GM21619 (cell line): ENCODE measurements around the gene LAPTM5.

Experiments
- ATAC-seq: cut with Tn5 transposase; IDR thresholded peaks from one replicate; pipeline ENCODE4 v1.9.1; 2021; ENCODE audit not compliant: unreplicated experiment

Gene LAPTM5

DNA sequence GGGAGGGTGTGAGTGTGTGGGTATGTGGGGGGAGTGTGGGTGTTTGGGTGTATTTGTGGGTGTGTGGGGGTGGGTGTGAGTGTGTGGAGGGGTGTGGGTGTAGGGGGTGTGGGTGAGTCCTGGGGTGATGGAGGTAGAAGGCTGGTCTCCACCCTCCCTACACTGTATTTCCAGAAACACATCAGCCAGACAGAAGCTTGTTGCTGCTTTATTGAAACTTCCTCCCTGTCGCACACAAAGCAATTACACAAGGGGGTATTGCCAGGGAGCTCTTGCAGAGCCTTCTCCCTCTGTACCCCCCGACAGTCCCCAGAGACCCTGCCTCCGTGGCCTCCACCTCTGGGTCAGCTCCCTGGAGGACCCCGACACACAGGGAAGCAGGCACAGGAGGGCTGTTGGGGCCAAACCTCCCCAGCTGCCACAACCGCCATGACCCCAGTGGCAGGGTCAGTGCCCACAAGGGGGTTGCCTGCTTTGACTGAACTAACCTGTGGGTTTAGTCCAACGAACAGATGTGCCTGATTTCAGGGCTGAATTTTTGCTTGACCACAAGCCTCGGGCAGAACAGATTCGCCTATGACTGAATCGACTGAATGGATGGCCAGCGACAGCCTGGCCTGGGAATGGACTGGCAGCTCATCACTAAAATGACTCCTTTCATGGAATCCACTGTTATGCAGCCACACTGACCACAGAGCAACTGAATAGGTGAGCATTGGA lies 25.1 kb downstream of the LAPTM5 start:
- no peak for ATAC-seq

GRCh38 chr1:30731806-30732276 lies 25.7 kb downstream of the LAPTM5 start:
- no peak for ATAC-seq

- ATAC-seq = no peak
Measured at GRCh38 chr1:30731109-30731805, 26.3 kb downstream of the LAPTM5 start.

DNA sequence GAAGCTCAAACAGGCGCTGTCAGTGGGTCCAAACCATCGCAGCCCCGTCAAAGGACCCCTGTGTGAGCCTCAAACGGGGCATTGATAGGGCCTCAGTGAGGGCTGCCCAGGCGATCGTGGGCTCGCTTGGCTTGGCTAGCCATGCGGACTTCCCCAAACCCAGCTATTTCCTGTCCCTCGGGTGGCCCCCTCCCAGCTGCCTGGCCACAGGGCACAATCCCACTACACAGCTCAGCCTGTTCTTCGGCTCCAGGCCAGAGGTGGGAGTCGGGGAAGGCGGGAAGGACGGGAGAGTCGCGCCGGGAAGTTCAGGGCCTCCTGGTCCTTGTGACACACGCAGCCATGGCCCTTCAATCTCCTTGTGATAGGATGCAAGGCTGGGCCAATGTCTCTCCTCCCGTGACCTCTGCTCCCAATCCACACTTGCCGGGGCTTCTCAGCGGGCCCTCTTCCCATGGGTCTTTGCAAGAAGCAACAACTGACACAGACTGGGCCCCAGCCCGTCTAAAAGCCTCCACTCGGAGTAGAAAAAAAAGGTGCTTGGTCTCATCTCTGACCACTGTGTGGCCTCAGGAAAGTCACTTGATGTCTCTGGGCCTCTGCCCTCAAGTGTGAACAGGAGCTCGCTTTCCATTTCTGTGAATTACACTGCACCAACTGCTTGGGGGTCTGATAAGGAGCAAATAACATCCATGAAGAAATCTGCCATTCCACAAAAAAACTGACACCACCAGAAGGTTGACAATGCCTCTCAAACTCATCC lies 27.0 kb downstream of the LAPTM5 start:
- no peak for ATAC-seq

- no peak for ATAC-seq
Measured at GRCh38 chr1:30729901-30730300, 27.7 kb downstream of the LAPTM5 start.

DNA sequence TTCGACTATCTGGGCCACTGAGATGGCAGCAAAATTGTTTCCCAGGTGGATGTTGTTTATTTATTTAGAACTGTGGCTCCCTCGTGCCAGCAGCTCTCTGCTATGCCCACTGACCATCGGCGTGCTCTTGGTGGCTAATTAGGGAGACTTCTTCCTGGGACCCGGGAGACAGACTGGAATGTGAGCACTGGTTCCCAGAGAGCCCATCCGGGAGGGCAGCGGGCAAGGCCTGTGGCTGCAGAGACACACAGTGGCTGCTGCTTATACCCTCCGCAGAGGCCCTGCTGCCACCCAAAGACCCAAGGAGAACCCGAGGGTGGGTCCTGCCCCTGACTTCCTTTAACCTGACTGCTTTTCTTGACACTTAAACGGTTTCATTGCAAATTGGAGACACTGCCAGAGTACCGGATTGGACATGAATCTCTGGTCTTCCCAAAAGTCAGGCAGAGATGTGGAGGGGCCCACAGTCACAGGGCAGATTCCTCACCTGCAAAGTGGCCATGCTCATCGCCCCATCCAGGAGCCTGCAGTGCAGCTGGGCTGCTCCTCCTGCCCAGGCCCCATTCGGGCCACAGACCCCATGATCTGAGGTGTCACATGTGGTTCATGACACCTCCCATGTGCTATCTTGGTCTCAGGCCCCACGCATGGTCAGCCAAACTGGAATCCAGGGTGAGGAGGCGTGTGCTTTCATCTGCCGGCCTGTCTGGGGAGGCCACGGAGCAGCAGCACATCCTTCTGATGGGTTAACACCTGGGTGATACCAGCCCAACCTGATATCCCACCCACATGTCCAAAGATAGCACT lies 28.5 kb downstream of the LAPTM5 start:
- no peak for ATAC-seq

DNA sequence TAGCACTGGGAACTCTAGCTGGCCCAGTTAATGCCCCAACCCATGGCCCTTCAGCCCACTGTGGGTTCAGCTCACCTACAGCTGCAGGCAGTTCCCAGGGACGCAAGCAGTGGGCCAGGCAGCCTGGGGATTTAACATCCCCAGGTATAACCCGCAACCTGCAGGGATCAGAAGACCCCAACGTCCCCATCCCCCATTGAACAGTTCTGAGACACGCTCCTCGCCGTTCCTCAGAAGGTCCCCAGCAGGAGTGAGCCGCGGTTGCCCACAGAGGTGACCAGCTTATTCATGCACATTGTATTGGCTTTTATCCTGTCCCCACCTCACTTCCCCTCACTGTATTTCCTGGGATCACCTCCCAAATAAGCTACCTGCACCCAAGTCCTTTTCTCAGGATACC lies 29.2 kb downstream of the LAPTM5 start:
- ATAC-seq = no peak

DNA sequence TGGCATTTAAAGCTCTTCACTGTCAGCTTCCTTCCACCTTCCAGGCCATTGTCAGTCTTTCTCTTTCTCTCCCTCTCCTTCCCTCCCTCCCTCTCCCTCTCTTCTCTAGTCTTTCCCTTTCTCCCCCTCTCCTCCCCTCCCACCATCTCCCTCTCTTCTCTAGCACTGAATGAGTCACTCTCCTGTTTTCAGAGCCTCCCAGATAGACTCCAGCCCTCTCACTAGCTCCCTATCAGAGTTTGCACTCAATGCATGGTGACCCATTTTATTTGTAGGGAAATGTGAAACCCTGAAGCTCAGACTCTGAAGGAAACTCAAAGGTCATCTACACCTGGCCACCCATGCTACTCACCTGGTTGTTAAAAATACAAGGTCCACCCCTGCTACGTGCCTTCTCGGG lies 29.8 kb downstream of the LAPTM5 start:
- no peak for ATAC-seq

GRCh38 chr1:30726773-30727684 lies 30.5 kb downstream of the LAPTM5 start:
- ATAC-seq = no peak

DNA sequence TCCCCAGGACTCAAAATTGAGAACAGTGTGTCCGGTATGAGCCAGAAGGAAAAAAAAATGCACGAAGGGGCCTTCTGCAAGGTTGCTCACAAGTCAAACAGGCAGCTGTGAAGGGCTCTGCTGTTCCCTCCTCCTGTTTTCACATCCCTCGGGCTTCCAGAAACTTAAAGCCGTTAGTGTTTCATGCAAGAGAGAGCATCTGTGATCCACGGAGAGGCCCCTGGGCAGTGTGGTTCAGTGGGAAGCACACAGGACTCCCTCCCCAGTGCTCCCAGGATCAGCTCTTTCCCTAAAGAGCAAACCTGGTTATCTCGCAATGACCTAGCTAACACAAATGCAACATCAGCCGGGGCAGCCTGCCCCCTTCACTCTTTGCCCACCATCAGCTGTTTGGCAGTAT lies 31.3 kb downstream of the LAPTM5 start:
- no peak for ATAC-seq

- ATAC-seq = no peak
Measured at GRCh38 chr1:30725450-30726095, 32.0 kb downstream of the LAPTM5 start.

DNA sequence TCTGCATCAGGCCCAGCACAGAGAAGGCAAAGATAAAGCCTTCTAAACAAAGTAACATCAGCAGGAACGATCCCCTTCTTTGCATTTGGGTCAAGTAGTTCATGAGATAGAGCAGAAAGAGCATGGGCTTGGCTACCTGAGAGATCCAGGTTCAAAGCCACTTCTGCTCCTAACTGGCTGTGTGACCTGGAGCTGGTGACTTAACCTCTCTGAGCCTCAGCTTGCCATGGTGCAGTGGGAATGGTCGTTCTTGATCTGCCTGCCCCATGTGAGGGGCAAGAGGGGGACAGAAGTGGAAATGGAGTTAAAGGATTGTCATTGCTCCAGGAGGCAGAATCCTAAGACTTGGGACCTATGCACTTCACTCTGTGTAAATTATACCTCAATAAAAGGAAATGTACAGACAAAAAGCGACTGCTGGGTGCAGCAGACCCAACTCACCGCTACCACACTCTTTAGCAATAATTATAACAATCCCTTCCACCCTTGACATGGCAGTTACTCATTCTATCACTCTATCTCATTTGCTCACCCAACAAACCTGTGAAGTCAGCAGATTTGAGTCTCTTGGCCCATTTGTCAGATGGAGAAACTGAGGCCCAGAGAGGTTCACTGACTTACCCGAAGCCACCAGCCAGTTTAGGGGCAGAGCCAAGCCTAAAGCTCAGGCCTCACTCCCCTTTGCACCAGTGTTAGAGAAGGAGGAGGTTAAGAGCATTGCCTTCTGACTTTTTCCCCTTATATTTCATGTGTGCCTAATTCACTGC lies 32.7 kb downstream of the LAPTM5 start:
- no peak for ATAC-seq

- no peak for ATAC-seq
Measured at GRCh38 chr1:30724175-30724574, 33.4 kb downstream of the LAPTM5 start.

DNA sequence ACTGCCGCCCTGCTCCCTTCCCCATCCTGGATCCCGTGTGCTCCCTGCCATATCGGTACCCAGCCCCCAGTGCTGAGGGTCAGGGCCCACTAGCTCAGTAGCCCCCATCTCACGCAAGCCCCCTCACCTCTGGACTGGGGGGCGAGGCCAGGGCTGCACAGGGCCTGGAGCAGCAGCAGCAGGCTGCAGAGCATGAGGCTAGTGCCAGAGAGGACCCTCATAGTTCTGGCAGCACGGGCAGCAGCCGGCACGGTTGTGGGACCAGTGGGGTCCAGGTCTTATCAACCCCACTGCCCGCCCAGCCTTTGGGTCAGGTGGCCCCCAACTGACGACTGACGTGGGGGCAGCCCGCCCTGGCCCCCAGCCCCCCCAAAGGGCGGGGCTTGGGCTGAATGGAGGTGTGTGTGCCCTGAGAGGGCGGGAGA lies 34.2 kb downstream of the LAPTM5 start, which contains the start of gene MATN1:
MATN1 (minus strand) TSS at position 255 of the 425 bp plus-strand sequence; CDS start at position 221, 34 bp downstream.
- no peak for ATAC-seq

- ATAC-seq = no peak
Measured at GRCh38 chr1:30721812-30722537, 35.6 kb downstream of the LAPTM5 start.

DNA sequence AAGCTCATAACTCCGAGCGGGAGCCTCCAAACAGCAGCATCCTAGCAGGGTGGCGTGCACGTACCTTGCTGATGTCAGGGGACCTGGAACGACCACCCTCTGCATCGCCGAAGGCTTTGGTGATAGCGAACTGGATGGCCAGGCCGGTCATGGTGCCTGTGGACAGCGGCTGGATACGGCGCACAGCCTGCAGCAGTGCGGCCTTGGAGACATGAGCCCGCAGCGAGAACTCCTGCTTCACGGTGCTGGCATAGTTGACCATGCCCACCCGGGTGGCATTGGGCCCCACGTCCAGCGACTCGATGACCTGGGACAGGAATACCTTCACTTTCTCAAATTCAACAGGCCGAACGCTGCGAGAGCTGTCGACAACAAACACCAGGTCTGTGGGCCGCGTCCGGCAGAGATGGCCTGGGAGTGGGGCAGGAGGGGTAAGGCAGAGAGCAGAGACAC lies 36.2 kb downstream of the LAPTM5 start:
- no peak for ATAC-seq

DNA sequence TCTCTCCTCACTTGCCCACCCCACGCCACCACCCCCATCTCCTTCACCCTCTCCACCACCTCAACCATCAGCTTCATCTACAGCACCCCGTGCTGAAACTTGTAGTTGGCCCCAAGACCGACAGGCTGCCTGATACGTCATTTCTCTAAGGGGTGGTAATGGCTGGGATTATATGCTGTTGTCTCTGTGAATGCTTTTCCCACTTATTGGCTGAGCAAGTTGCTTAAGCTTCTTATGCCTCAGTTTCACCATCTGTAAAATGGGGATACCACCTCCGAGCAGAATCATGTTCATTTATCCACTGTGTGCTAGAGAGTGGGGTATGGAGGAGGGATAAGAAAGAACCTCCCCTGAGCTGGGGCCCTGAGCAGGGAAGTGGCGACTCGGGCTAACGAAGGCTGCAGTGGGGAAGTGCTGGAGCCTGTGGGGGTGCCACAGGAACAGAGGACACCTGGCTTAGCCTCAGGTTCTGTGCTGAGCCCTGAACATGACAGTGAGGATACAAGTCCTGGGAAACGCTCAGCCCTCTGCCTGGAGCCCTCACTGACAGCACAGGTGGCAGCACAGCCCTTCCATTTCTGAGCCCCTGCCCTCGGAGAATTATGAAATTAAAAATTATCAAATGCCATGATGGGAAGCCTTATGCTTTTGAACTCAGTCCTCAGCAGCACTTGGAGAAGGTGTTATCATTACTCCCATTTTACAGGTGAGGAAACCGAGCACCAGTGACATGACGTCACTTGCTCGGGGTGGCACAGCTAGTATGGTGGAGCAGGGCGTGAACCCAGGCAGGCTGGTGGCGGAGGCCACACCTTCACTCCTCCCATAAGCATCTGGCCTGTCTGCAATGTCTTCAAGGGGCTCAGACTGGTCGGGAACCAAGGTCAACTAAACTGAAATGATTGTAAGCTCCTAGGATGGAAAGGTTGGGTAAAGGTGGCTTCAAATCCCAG lies 37.0 kb downstream of the LAPTM5 start:
- ATAC-seq = no peak
